Ureter (tissue), 1 donor: ENCODE data around the gene PSEN1. TPM values are rescaled to one million over a fixed set of nuclear protein-coding genes. Genes with fewer than 3 reads are reported as not detected.
"Not testable (repeated sequence)": the region's sequence is repeated elsewhere in the genome, so short reads cannot be mapped to it uniquely, and the experiment has no call there.

Experiments used
- DNase-seq: peaks from one replicate; pipeline ENCODE4 v3.0.0-alpha.2; 2020; ENCODE audit warnings: low spot score
- total RNA-seq: library from RNA; stranded (reverse); gene quantifications from one replicate; pipeline ENCODE4 v1.2.4, GENCODE V29; 2023
- donor health status: DM: yes; HTN: yes; CAD: no.

PSEN1 gene
- total RNA-seq, 1 donor from 2014 or later = 71.1 TPM

DNA sequence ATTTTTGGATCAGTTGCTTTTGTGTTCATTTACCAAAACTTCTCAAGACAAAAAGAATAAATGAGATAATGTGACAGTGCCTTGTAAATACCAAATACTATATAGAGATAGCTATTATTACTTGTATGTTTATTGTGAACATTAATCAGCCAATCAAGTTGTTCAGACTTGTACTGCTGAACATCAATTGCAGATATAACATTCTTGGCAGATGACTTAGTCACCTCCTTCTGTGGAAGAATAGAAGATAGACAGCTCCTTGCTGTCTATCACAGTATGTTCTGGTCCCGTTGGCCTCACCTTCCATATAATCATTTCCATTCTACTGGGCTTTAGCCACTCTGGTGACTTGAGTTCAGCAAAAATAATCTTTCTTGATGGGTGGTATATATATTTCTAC, 30.1 kb downstream of the PSEN1 start:
- no peak for DNase-seq

DNA sequence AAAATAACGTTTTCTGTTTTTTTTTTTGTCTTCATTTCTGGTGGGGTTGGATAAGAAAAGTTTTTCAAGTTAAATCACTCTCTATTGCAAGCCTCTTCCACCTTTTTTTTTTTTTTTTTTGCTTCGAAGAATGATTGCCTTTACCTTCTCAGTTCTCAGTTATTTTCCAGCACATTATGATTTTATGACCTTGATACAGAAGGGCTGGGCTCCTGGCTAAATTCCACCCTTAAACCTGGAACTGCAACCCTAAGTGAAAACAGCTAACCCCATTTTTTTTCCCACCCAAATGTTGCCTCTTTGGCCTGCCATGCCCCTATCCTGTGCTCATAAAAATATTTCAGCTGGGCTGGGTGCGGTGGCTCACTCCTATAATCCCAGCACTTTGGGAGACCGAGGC, 31.4 kb downstream of the PSEN1 start:
- no peak for DNase-seq

GRCh38 chr14:73168274-73168673, 32.0 kb downstream of the PSEN1 start:
- no peak for DNase-seq

DNA sequence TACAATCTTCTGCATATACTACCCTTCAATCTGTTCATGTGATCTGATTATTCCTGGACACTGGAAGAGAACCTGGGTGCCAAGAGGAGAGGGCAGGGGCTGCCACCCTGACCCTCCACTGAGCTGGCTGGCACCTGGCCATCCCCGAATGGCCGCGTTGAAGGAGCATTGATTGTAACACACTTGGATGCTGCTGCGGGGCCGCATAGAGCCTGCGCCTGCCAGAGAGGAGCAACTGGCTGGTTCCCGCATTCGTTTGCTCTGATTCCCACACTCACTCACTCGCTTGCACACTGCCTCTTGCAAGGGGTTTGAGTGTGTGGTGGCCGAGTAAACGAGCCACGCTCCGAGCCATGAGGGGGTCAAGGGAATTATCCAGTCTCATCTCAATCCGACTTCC, 32.4 kb downstream of the PSEN1 start:
- no peak for DNase-seq

DNA sequence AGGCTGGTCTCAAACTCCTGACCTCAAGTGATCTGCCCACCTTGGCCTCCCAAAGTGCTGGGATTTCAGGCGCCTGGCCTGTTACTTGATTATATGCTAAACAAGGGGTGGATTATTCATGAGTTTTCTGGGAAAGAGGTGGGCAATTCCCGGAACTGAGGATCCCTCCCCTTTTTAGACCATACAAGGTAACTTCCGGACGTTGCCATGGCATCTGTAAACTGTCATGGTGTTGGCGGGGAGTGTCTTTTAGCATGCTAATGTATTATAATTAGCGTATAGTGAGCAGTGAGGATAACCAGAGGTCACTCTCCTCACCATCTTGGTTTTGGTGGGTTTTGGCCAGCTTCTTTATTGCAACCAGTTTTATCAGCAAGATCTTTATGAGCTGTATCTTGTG, 33.5 kb downstream of the PSEN1 start:
- not testable (repeated sequence) for DNase-seq

DNA sequence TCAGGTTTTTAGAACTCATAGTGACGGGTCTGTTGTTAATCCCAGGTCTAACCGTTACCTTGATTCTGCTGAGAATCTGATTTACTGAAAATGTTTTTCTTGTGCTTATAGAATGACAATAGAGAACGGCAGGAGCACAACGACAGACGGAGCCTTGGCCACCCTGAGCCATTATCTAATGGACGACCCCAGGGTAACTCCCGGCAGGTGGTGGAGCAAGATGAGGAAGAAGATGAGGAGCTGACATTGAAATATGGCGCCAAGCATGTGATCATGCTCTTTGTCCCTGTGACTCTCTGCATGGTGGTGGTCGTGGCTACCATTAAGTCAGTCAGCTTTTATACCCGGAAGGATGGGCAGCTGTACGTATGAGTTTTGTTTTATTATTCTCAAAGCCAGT, 34.4 kb downstream of the PSEN1 start:
- no peak for DNase-seq

DNA sequence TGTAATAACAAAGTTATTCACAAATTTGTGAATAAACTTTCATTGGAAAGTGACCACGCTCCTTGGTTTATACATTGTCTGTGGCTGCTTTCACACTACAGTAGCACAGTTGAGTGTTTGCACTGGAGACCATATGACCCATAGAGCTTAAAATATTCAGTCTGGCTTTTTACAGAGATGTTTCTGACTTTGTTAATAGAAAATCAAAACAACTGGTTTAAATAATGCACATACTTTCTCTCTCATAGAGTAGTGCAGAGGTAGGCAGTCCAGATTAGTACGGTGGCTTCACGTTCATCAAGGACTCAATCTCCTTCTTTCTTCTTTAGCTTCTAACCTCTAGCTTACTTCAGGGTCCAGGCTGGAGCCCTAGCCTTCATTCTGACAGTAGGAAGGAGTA, 36.2 kb downstream of the PSEN1 start:
- no peak for DNase-seq

GRCh38 chr14:73173092-73173735, 36.9 kb downstream of the PSEN1 start:
- no peak for DNase-seq

- no peak for DNase-seq
Measured at GRCh38 chr14:73176685-73177084, 40.4 kb downstream of the PSEN1 start.

DNA sequence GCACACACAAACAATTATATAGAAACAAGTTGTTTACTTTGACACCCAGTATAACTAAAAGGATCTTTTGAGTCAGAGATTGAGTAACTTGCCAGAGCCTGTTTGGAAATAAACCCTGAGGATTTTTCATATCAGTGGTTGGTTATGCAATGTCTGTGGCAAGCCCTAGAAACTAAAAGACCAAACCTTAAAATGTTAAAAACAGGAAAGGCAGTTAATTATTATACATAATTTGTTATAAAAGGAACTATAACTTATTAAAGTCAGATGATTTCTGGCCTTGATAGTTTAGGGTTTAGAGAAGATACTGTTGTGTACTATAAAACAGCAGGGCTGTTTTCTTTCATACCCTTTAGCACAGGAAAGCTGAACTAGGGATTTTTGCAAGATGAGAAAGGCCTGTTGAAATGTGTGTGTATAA, 44.1 kb downstream of the PSEN1 start:
- no peak for DNase-seq

DNA sequence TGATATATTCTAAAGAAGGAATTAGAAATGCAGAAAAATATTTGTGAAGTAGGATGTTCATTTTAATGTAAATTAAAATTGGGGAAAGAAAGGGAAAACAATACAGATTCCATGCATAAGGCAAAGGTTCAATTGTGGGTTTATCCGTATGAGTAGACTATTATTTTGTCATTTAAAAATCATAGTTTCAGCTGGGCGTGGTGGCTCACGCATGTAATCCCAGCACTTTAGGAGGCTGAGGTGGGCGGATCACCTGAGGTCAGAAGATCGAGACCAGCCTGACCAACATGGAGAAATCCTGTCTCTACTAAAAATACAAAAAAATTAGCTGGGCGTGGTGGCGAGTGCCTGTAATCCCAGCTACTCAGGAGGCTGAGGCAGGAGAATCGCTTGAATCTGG, 44.7 kb downstream of the PSEN1 start:
- DNase-seq = not testable (repeated sequence)

GRCh38 chr14:73188501-73188911, 52.2 kb downstream of the PSEN1 start:
- no peak for DNase-seq

DNA sequence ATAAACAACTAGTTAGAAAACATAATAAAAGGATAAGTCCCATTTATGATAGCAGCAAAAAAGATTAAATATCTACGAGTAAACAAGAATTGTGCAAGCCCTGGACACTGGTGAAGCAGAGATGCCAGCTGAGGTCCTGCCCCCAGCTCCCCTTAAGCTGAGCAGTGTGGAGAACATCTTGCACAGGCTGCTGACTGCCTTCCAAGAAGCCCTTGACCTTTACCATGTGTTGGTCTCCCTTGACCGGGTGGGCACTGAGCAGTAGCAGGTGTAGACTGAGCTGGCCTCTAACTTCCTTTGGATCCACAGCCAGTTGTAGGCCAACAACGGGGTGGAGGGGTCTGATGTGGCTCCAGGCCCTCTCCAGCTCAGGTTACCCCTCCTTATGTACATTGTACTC, 53.3 kb downstream of the PSEN1 start:
- DNase-seq = no peak

DNA sequence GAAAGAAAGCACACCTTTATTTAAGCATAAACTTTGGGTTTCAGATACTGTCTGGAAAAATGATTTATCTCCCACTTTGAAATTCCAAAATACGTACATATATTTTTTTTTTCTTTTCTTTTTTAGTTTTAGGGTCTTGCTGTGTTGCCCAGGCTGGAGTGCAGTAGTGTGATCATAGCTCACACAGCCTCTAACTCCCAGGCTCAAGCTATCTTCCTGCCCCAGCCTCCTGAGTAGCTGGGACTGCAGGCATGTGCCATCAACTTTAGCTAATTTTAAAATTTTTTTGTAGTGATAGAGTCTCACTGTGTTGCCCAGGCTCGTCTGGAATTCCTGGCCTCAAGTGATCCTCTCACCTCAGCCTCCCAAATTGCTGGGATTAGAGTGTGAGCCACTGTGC, 55.1 kb downstream of the PSEN1 start:
- no peak for DNase-seq

- DNase-seq = not testable (repeated sequence)
Measured at GRCh38 chr14:73194306-73194705, 58.0 kb downstream of the PSEN1 start.

GRCh38 chr14:73198253-73198652, 61.9 kb downstream of the PSEN1 start:
- no peak for DNase-seq

DNA sequence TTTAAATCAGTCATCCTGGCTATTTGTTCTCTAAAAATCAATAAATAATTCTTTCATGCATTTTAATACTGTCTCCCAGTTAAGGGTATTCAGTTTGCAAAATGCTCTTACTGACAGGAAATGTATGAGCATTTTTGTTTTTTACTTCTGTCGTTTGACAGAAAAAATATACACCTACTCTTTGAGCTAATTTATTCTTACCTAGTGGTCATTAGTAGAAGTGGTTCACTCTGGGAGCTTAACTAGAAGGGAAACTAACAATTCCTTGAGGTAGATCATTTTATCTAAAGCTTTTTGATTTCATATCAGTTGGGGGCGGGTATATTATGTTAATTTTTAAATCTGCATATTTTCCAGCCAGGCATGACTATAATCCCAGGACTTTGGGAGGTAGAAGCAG, 67.2 kb downstream of the PSEN1 start:
- DNase-seq = no peak

DNA sequence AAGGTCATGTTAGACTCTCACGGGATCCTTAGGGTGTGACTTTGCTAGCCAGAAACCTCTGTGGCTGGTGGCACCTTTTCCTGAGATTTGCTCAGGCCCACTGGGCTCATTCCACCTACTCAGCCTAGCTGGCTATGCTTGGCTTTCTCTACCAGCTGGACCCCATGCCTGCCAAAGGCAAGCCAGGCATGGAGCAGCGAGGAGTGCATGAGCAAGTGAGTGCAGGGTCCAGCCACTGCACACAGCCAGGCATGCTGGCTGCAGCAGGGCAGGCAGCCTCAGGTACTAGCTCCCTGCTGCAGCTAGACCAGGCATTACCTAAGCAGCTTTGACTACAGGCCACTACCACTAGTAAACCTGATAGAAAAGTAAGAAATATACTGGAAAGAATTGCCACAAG, 71.3 kb downstream of the PSEN1 start:
- no peak for DNase-seq

- no peak for DNase-seq
Measured at GRCh38 chr14:73208390-73208789, 72.1 kb downstream of the PSEN1 start.

DNA sequence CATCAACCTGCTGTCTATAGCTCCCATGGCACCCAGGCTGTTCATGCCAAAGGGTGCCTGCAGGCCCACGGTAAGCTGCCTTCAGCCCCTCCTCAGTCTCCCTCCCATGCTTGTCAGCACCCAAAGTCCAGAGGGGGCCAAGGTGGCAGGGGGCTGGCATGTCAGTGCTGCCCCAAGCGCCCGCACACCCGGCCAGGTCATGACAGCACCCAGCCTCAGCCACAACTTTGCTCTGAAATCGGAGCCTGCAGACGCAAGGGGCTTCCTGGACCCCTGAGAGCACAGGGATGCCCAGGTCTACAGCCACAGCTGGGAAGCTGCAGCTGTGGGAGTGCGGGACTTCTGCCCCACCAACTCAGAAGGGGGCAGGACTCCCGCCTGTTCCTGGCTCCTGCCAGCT, 72.5 kb downstream of the PSEN1 start:
- no peak for DNase-seq

DNA sequence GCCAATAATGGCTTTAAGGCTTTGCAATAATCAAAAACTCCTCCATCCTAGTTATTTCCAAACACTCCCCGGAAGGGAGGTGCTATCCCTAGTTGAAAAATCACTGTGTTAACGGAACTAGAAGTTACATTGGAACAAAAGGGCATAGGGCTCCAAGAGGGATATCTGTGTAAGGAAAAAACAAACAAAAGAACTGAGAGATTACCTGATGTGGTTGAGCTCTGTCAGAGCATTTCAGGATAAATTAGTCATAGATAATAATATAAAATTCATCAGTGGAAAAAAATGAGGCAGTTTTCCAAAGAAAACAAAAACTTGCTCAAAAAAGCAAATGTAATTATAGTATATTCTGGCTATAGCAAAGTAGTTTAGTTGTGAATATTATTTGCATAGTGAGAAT, 73.6 kb downstream of the PSEN1 start:
- DNase-seq = no peak

DNA sequence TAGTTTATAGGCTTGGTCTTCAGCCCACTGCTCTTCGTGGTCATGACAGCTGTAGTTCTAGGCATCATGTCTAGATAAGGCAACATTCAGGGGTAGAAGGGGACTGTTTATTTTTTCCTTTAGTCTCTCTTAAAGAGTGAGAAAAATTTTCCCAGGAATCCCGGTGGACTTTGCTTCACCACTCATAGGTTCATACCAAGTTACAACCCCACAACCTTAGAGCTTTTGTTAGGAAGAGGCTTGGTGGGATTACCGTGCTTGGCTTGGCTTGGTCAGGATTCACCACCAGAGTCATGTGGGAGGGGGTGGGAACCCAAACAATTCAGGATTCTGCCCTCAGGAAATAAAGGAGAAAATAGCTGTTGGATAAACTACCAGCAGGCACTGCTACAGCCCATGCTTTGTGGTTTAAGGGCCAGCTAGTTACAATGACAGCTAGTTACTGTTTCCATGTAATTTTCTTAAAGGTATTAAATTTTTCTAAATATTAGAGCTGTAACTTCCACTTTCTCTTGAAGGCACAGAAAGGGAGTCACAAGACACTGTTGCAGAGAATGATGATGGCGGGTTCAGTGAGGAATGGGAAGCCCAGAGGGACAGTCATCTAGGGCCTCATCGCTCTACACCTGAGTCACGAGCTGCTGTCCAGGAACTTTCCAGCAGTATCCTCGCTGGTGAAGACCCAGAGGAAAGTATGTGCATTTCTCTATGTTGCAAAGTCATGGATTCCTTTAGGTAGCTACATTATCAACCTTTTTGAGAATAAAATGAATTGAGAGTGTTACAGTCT, 75.1 kb downstream of the PSEN1 start:
- no peak for DNase-seq

GRCh38 chr14:73216030-73216429, 79.7 kb downstream of the PSEN1 start:
- no peak for DNase-seq

- DNase-seq = no peak
Measured at GRCh38 chr14:73217411-73217810, 81.1 kb downstream of the PSEN1 start.
